ENCODE data around the gene GYS1. TPM values are rescaled to one million over a fixed set of nuclear protein-coding genes. Genes with fewer than 3 reads are reported as not detected.
"Not testable (repeated sequence)": the region's sequence is repeated elsewhere in the genome, so short reads cannot be mapped to it uniquely, and the experiment has no call there.

GYS1 gene
- total RNA-seq, 1 donor from 2014 or later: 45.7 TPM

DNA sequence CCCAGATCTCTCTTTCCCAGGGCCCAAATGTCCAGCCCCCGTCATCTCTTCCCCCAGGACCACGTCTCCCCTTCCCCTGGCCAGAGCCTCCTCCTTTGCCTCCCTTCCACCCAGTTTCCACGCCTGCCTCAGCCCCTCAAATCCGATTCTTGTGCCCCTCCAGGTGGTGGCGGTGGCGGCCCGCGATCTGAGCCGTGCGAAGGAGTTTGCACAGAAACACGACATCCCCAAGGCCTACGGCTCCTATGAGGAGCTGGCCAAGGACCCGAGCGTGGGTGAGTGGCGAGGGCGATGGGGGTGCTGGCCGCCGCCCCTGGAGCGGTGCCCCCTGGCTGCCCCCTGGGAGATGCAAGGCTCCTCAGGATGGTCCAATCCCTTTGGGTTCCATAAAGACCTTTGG lies 58.3 kb downstream of the GYS1 start:
- Mint-ChIP-seq H3K27ac (ENCODE audit: unreplicated experiment) (no peak overlapping the region), H3K4me3 (ENCODE audit: unreplicated experiment) (no peak overlapping the region), H3K9me3 (ENCODE audit: unreplicated experiment) (no peaks in the 10 kb centered on the region), H3K4me1 (ENCODE audit: unreplicated experiment) (peaks cover 3% of the 10 kb centered on the region), H3K36me3 (ENCODE audit: low read depth, unreplicated experiment) (no peaks in the 10 kb centered on the region), H3K27me3 (ENCODE audit: unreplicated experiment) (peaks cover 12% of the 10 kb centered on the region)
- TF ChIP-seq, protein P1, sequence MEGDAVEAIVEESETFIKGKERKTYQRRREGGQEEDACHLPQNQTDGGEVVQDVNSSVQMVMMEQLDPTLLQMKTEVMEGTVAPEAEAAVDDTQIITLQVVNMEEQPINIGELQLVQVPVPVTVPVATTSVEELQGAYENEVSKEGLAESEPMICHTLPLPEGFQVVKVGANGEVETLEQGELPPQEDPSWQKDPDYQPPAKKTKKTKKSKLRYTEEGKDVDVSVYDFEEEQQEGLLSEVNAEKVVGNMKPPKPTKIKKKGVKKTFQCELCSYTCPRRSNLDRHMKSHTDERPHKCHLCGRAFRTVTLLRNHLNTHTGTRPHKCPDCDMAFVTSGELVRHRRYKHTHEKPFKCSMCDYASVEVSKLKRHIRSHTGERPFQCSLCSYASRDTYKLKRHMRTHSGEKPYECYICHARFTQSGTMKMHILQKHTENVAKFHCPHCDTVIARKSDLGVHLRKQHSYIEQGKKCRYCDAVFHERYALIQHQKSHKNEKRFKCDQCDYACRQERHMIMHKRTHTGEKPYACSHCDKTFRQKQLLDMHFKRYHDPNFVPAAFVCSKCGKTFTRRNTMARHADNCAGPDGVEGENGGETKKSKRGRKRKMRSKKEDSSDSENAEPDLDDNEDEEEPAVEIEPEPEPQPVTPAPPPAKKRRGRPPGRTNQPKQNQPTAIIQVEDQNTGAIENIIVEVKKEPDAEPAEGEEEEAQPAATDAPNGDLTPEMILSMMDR (IDR thresholded peaks at IDR 0.05; ENCODE audit: unreplicated experiment): no peak
- peak; percentile 27 for DNase-seq (ENCODE audit: low spot score)

DNA sequence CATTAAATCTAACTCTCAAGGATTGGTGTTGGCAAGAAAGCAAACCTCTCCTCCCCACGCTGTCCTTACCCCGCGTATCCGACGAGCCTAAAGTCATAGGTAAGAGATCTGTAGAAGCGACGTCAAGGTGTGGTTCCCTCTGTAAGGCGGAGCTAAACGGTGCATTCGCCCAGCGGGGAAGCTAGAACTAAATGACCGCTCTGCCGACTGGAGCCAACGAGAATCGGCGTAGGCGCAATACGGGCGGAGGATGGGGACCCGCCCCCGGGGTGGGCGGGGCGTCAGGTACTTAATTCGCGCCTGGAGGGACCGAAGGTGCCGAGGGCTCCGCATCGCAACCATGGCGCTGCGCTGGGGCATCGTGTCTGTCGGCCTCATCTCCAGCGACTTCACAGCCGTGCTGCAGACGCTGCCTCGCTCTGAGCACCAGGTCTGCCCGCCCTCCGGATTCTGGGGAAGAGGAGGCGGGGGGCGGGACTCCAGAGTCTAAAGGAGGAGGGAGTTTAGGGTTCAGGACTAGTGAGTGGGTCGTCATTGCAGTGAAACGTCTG lies 59.7 kb downstream of the GYS1 start, which contains the start of gene DHDH:
DHDH (plus strand) TSS at position 318 of the 551 bp plus-strand sequence; CDS start at position 341, 23 bp downstream.
- DNase-seq (ENCODE audit: low spot score): peak; percentile 70
- Mint-ChIP-seq H3K27ac (ENCODE audit: unreplicated experiment) (no peak within 1 kb of the TSS), H3K4me1 (ENCODE audit: unreplicated experiment) (peaks cover 3% of the 10 kb centered on the region)

DNA sequence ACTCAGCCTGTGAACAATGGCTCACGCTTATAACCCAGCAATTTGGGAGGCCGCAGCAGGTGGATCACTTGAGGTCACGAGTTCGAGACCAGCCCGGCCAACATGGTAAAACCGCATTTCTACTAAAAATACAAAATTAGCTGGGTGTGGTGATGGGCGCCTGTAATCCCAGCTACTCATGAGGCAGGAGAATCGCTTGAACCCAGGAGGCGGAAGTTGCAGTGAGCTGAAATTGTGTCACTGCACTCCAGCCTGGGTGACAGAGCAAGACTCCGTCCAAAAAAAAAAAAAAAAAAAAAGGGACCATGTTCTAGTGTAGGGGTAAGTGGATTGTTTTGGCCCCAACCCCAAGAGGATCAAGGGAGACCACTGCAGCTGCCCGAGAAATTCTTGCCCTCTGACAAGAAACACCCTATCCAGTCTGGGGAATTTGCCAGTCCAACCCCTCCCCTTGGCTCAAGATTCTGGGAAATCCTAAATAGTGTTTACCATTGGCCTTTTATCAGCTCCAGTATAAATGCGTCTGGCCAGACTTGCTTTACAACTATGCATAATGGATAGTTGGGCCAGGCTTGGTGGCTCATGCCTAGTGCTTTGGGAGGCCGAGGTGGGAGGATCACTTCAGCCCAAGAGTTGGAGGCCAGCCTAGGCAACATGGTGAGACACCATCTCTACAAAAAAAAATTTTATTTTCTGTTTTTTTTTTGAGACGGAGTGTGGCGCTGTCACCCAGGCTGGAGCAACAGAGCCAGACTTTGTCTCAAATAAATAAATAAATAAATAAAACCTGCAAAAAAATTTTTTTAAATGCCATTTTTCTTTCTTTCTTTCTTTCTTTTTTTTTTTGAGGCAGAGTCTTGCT lies 64.7 kb downstream of the GYS1 start:
- Mint-ChIP-seq H3K27ac (ENCODE audit: unreplicated experiment) (no peak overlapping the region), H3K27me3 (ENCODE audit: unreplicated experiment) (peaks cover 7% of the 10 kb centered on the region), H3K36me3 (ENCODE audit: low read depth, unreplicated experiment) (no peaks in the 10 kb centered on the region), H3K9me3 (ENCODE audit: unreplicated experiment) (no peaks in the 10 kb centered on the region), H3K4me1 (ENCODE audit: unreplicated experiment) (peaks cover 3% of the 10 kb centered on the region), H3K4me3 (ENCODE audit: unreplicated experiment) (no peak overlapping the region)
- DNase-seq (ENCODE audit: low spot score): no peak
- TF ChIP-seq, protein P1 (IDR thresholded peaks at IDR 0.05; ENCODE audit: unreplicated experiment): no peak

More for the DNA sequence above, 59.7 kb downstream of the GYS1 start, which contains the start of gene DHDH:
- peaks cover 7% of the 10 kb centered on the region for H3K27me3 Mint-ChIP-seq (ENCODE audit: unreplicated experiment)
- no peaks in the 10 kb centered on the region for H3K36me3 Mint-ChIP-seq (ENCODE audit: low read depth, unreplicated experiment)
- H3K4me3 Mint-ChIP-seq (ENCODE audit: unreplicated experiment): peak within 1 kb of the TSS; percentile 74
- H3K9me3 Mint-ChIP-seq (ENCODE audit: unreplicated experiment): no peaks in the 10 kb centered on the region
- TF ChIP-seq, protein P1 (IDR thresholded peaks at IDR 0.05; ENCODE audit: unreplicated experiment): no peak

DNA sequence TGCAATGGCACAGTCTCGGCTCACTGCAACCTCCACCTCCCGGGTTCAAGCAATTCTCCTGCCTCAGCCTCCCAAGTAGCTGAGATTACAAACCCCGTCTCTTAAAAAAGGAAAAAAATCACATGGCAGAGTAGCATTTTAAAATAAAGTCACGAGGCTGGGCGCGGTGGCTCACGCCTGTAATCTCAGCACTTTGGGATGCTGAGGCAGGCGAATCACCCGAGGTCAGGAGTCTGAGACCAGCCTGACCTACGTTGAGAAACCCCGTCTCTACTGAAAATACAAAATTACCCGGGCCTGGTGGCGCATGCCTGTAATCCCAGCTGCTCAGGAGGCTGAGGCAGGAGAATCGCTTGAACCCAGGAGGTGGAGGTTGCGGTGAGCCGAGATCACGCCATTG lies 65.4 kb downstream of the GYS1 start:
- H3K27ac Mint-ChIP-seq (ENCODE audit: unreplicated experiment); H3K4me1 Mint-ChIP-seq (ENCODE audit: unreplicated experiment); DNase-seq (ENCODE audit: low spot score); H3K36me3 Mint-ChIP-seq (ENCODE audit: low read depth, unreplicated experiment); H3K9me3 Mint-ChIP-seq (ENCODE audit: unreplicated experiment); H3K27me3 Mint-ChIP-seq (ENCODE audit: unreplicated experiment); H3K4me3 Mint-ChIP-seq (ENCODE audit: unreplicated experiment): not testable (repeated sequence)

DNA sequence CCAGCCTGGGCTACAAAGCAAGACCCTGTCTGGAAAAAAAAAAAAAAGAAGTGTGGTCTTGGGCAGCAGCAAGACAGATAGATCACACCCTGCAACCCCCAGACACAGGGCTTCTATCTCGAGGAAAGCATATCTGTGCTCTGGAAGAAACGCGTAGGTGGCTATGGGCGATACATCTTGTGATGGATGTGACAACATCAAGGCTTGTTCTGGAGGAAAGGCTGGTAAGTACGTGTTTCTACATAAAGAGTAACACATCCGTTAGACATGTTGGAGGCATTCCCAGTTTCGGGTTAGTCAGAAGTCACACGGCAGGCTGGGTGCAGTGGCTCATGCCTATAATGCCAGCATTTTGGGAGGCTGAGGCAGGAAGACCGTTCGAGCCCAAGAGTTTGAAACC lies 66.2 kb downstream of the GYS1 start:
- no peak for DNase-seq (ENCODE audit: low spot score)
- no peak overlapping the region for H3K27ac Mint-ChIP-seq (ENCODE audit: unreplicated experiment)
- H3K4me3 Mint-ChIP-seq (ENCODE audit: unreplicated experiment): no peak overlapping the region
- TF ChIP-seq, protein P1 (IDR thresholded peaks at IDR 0.05; ENCODE audit: unreplicated experiment): no peak
- H3K36me3 Mint-ChIP-seq (ENCODE audit: low read depth, unreplicated experiment): peaks cover 4% of the 10 kb centered on the region
- no peaks in the 10 kb centered on the region for H3K4me1 Mint-ChIP-seq (ENCODE audit: unreplicated experiment)
- no peaks in the 10 kb centered on the region for H3K9me3 Mint-ChIP-seq (ENCODE audit: unreplicated experiment)
- H3K27me3 Mint-ChIP-seq (ENCODE audit: unreplicated experiment): peaks cover 6% of the 10 kb centered on the region

DNA sequence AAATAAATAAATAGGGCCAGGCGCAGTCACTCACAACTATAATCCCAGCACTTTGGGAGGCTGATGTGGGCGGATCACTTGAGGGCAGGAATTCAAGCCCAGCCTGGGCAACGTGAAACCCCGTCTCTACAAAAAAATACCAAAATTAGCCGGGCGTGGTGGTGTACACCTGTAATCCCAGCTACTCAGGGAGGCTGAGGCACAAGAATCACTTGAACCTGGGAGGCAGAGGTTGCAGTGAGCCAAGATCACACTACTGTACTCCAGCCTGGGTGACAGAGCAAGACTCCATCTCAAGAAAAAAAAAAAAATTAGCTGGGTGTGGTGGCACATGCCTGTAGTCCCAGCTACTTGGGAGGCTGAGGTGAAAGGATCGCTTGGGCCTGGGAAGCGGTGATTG lies 67.2 kb downstream of the GYS1 start:
- not testable (repeated sequence) for H3K4me1 Mint-ChIP-seq (ENCODE audit: unreplicated experiment); DNase-seq (ENCODE audit: low spot score); H3K36me3 Mint-ChIP-seq (ENCODE audit: low read depth, unreplicated experiment); H3K4me3 Mint-ChIP-seq (ENCODE audit: unreplicated experiment); H3K27ac Mint-ChIP-seq (ENCODE audit: unreplicated experiment); H3K27me3 Mint-ChIP-seq (ENCODE audit: unreplicated experiment); H3K9me3 Mint-ChIP-seq (ENCODE audit: unreplicated experiment)

Measured in endothelial cell (in vitro differentiated cells).